Suppressor macrophage treated with lipopolysaccharide for 4 hours (primary cell): Measurements from ENCODE around the gene DNAJC18.
A peak's percentile ranks its signal among the peaks of the same experiment; 100 is the strongest.

Source experiments
- DNase-seq: peaks from one replicate; pipeline ENCODE4 v3.0.0-alpha.2; 2020

The DNAJC18 gene

GRCh38 chr5:139386050-139386438, 53.3 kb downstream of the DNAJC18 start:
- DNase-seq, result peak; percentile 7

GRCh38 chr5:139385061-139386049, 54.0 kb downstream of the DNAJC18 start:
- peak; percentile 57 for DNase-seq

GRCh38 chr5:139384591-139385051, 54.7 kb downstream of the DNAJC18 start:
- no peak for DNase-seq

- no peak for DNase-seq
These were observed 55.2 kb downstream of the DNAJC18 start for GRCh38 chr5:139383993-139384590.

- DNase-seq, result no peak
These were observed 55.9 kb downstream of the DNAJC18 start, which contains the start of gene SLC23A1 for GRCh38 chr5:139383275-139383992. Gene SLC23A1 (minus strand): TSS chr5:139383297. CDS start chr5:139383253, 44 bp downstream.

- no peak for DNase-seq
These were observed 56.5 kb downstream of the DNAJC18 start for GRCh38 chr5:139382807-139383206.

GRCh38 chr5:139381837-139382761, 57.2 kb downstream of the DNAJC18 start:
- no peak for DNase-seq

- no peak for DNase-seq
These were observed 59.5 kb downstream of the DNAJC18 start for GRCh38 chr5:139379626-139380449.

- DNase-seq, result no peak
These were observed 60.4 kb downstream of the DNAJC18 start for GRCh38 chr5:139378941-139379361.

GRCh38 chr5:139378101-139378825, 61.1 kb downstream of the DNAJC18 start:
- no peak for DNase-seq

- DNase-seq, result no peak
These were observed 62.1 kb downstream of the DNAJC18 start for GRCh38 chr5:139377226-139377625.

- DNase-seq, result no peak
These were observed 63.0 kb downstream of the DNAJC18 start for GRCh38 chr5:139376364-139376763.

- no peak for DNase-seq
These were observed 64.4 kb downstream of the DNAJC18 start for GRCh38 chr5:139374909-139375308.

GRCh38 chr5:139371482-139372435, 67.6 kb downstream of the DNAJC18 start:
- no peak for DNase-seq

- no peak for DNase-seq
These were observed 70.1 kb downstream of the DNAJC18 start for GRCh38 chr5:139369181-139369580.

GRCh38 chr5:139368613-139369012, 70.7 kb downstream of the DNAJC18 start:
- DNase-seq, result peak; percentile 7

- DNase-seq, result no peak
These were observed 74.9 kb downstream of the DNAJC18 start for GRCh38 chr5:139364466-139364865.

- no peak for DNase-seq
These were observed 75.4 kb downstream of the DNAJC18 start for GRCh38 chr5:139363937-139364336.

GRCh38 chr5:139361835-139362429, 77.4 kb downstream of the DNAJC18 start:
- peak; percentile 17 for DNase-seq
